Panc1 (cell line): ENCODE measurements around the gene NOC2L. TPM values are rescaled to one million over a fixed set of nuclear protein-coding genes. Genes with fewer than 3 reads are reported as not detected.

Experiments
- ATAC-seq: fragments of 200-7000 bp; cut with Tn5 transposase; 2 replicates; pipeline ENCODE4 v1.9.1; 2020; ENCODE audit warnings: mild to moderate bottlenecking, moderate library complexity
- BruUV-seq: library from RNA; stranded (reverse); fragments of 400-500 nt; replicated peaks from 2 replicates; lab custom pipeline; 2021; lab: Mats Ljungman, UMichigan
- CTCF ChIA-PET: fragments of 300-600 bp; sonication (Branson Sonifier 250); formaldehyde crosslinking; loops from one replicate; lab custom pipeline; 2022; ENCODE audit warnings: antibody characterized with exemption; lab: Charles Lee
- POLR2A ChIA-PET: fragments of 300-600 bp; sonication (Branson Sonifier 250); formaldehyde crosslinking; loops from one replicate; lab custom pipeline; 2022; ENCODE audit warnings: antibody characterized with exemption; lab: Charles Lee
- DNase-seq: peaks from one replicate; pipeline ENCODE4 v3.0.0-alpha.2; 2010; ENCODE audit warnings: low read depth, low spot score
- H3K27ac ChIP-seq: 2 replicates; pipeline ENCODE4 v1.5.1; 2011; ENCODE audit warnings: mild to moderate bottlenecking, low read length, inconsistent platforms
- H3K27me3 ChIP-seq: fragments of 200-500 bp; sonication (Bioruptor generic); 2 replicates; pipeline ENCODE4 v1.6.0; 2014; ENCODE audit warnings: low read length, inconsistent platforms; ENCODE audit not compliant: control insufficient read depth, insufficient read depth
- H3K36me3 ChIP-seq: fragments of 200-500 bp; sonication (Bioruptor generic); 2 replicates; pipeline ENCODE4 v1.5.1; 2014; ENCODE audit warnings: inconsistent platforms, mild to moderate bottlenecking, low read length, moderate library complexity; ENCODE audit not compliant: control insufficient read depth, insufficient read depth
- H3K4me1 ChIP-seq: 2 replicates; pipeline ENCODE4 v1.5.1; 2011; ENCODE audit warnings: inconsistent platforms, mild to moderate bottlenecking, low read length, moderate library complexity; ENCODE audit not compliant: control insufficient read depth, insufficient read depth
- H3K4me3 ChIP-seq, 2 experiments: 2 replicates each; pipeline ENCODE4 v1.5.1; 2011 to 2012; ENCODE audit warnings: low read depth in 2 of 2, low read length in 2 of 2, mild to moderate bottlenecking in 2 of 2, inconsistent platforms in 1 of 2, moderate library complexity in 1 of 2
- H3K9me3 ChIP-seq: fragments of 200-500 bp; sonication (Bioruptor generic); 2 replicates; pipeline ENCODE4 v1.5.1; 2014; ENCODE audit warnings: low read depth, mild to moderate bottlenecking, inconsistent platforms, low read length, moderate library complexity; ENCODE audit not compliant: control insufficient read depth, insufficient read depth
- POLR2AphosphoS5 ChIP-seq: IDR thresholded peaks from 2 replicates; pipeline ENCODE4 v1.6.1; 2012; ENCODE audit warnings: mild to moderate bottlenecking, low read depth, low read length, moderate library complexity
- SIN3A ChIP-seq: IDR thresholded peaks from 2 replicates; pipeline ENCODE4 v1.6.1; 2012; ENCODE audit warnings: low read depth, mild to moderate bottlenecking, low read length, moderate library complexity, borderline replicate concordance; ENCODE audit not compliant: insufficient read depth
- TCF7L2 ChIP-seq: IDR thresholded peaks from 2 replicates; pipeline ENCODE4 v1.6.1; 2011; ENCODE audit warnings: mild to moderate bottlenecking, low read depth, low read length, inconsistent platforms
- in situ Hi-C: cut with HindIII; loops from 2 replicates; pipeline ENCODE4 v1.10.0; 2016; ENCODE audit warnings: low sequenced_read_pairs, low pct_unique_long_range_greater_than_20kb
- intact Hi-C: fragments of 100-400 bp; cut with micrococcal nuclease; formaldehyde crosslinking; loops from one replicate; pipeline ENCODE4 v1.10.0; 2022; ENCODE audit not compliant: unreplicated experiment
- total RNA-seq: library from RNA; stranded (reverse); gene quantifications from one replicate; pipeline ENCODE4 v1.2.1, GENCODE V29; 2021; ENCODE audit not compliant: unreplicated experiment
- TF ChIP-seq, protein P1 (sequence below): fragments of 450-650 bp; IDR thresholded peaks from 2 replicates; pipeline ENCODE4 v1.5.1; 2017; ENCODE audit warnings: mild to moderate bottlenecking
- TF ChIP-seq, protein P2 (sequence below), 2 experiments: IDR thresholded peaks; 2 replicates each; pipeline ENCODE4 v1.6.1; 2011 to 2012; ENCODE audit warnings: low read depth in 2 of 2, control low read depth in 1 of 2, low read length in 1 of 2, mild to moderate bottlenecking in 1 of 2, moderate library complexity in 1 of 2; ENCODE audit not compliant: insufficient read depth in 1 of 2

Gene NOC2L
- total RNA-seq, 1 experiment from 2014 or later: 193 TPM

GRCh38 chr1:971751-972506, 12.9 kb upstream of the NOC2L start:
- Histone ChIP-seq H3K27me3 (no peaks in the 10 kb centered on the region), H3K9me3 (no peaks in the 10 kb centered on the region), H3K4me1 (peaks cover 11% of the 10 kb centered on the region; the same call in 1 of the 2 replicates), H3K4me3 (no peak overlapping the region), H3K27ac (no peak overlapping the region), H3K36me3 (no peaks in the 10 kb centered on the region)
- DNase-seq (no peak), ATAC-seq (no peak)
- ChIA-PET POLR2A (no interaction called here), CTCF (no interaction called here)
- intact Hi-C loops (no loop called here), in situ Hi-C loops (no loop called here)
- no TSS peak for BruUV-seq
- TF ChIP-seq, protein P1, sequence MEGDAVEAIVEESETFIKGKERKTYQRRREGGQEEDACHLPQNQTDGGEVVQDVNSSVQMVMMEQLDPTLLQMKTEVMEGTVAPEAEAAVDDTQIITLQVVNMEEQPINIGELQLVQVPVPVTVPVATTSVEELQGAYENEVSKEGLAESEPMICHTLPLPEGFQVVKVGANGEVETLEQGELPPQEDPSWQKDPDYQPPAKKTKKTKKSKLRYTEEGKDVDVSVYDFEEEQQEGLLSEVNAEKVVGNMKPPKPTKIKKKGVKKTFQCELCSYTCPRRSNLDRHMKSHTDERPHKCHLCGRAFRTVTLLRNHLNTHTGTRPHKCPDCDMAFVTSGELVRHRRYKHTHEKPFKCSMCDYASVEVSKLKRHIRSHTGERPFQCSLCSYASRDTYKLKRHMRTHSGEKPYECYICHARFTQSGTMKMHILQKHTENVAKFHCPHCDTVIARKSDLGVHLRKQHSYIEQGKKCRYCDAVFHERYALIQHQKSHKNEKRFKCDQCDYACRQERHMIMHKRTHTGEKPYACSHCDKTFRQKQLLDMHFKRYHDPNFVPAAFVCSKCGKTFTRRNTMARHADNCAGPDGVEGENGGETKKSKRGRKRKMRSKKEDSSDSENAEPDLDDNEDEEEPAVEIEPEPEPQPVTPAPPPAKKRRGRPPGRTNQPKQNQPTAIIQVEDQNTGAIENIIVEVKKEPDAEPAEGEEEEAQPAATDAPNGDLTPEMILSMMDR: no peak
- TF ChIP-seq, protein P2, sequence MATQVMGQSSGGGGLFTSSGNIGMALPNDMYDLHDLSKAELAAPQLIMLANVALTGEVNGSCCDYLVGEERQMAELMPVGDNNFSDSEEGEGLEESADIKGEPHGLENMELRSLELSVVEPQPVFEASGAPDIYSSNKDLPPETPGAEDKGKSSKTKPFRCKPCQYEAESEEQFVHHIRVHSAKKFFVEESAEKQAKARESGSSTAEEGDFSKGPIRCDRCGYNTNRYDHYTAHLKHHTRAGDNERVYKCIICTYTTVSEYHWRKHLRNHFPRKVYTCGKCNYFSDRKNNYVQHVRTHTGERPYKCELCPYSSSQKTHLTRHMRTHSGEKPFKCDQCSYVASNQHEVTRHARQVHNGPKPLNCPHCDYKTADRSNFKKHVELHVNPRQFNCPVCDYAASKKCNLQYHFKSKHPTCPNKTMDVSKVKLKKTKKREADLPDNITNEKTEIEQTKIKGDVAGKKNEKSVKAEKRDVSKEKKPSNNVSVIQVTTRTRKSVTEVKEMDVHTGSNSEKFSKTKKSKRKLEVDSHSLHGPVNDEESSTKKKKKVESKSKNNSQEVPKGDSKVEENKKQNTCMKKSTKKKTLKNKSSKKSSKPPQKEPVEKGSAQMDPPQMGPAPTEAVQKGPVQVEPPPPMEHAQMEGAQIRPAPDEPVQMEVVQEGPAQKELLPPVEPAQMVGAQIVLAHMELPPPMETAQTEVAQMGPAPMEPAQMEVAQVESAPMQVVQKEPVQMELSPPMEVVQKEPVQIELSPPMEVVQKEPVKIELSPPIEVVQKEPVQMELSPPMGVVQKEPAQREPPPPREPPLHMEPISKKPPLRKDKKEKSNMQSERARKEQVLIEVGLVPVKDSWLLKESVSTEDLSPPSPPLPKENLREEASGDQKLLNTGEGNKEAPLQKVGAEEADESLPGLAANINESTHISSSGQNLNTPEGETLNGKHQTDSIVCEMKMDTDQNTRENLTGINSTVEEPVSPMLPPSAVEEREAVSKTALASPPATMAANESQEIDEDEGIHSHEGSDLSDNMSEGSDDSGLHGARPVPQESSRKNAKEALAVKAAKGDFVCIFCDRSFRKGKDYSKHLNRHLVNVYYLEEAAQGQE (IDR thresholded peaks at IDR 0.05; ENCODE audit: insufficient read depth in 1 of 2, low read depth in 2 of 2, low read length in 1 of 2): no peak
- no peak for TF ChIP-seq SIN3A
- no peak for TF ChIP-seq POLR2AphosphoS5
- no peak for TF ChIP-seq TCF7L2

GRCh38 chr1:970973-971730, 12.1 kb upstream of the NOC2L start:
- no peaks in the 10 kb centered on the region for H3K27me3 ChIP-seq
- no peaks in the 10 kb centered on the region for H3K9me3 ChIP-seq
- no peak overlapping the region for H3K27ac ChIP-seq
- no peak for DNase-seq
- intact Hi-C loops: no loop called here
- in situ Hi-C loops: no loop called here
- H3K36me3 ChIP-seq: no peaks in the 10 kb centered on the region
- TF ChIP-seq, protein P2 (IDR thresholded peaks at IDR 0.05; ENCODE audit: insufficient read depth in 1 of 2, low read depth in 2 of 2, low read length in 1 of 2): no peak
- TF ChIP-seq POLR2AphosphoS5 (no peak), TCF7L2 (no peak), SIN3A (no peak)
- TF ChIP-seq, protein P1: no peak
- peaks cover 11% of the 10 kb centered on the region; the same call in 1 of the 2 replicates for H3K4me1 ChIP-seq
- ATAC-seq: no peak
- POLR2A ChIA-PET: no interaction called here
- no TSS peak for BruUV-seq
- no peak overlapping the region for H3K4me3 ChIP-seq
- CTCF ChIA-PET: no interaction called here
